ENCODE results near the gene CHRM2.

The CHRM2 gene

DNA sequence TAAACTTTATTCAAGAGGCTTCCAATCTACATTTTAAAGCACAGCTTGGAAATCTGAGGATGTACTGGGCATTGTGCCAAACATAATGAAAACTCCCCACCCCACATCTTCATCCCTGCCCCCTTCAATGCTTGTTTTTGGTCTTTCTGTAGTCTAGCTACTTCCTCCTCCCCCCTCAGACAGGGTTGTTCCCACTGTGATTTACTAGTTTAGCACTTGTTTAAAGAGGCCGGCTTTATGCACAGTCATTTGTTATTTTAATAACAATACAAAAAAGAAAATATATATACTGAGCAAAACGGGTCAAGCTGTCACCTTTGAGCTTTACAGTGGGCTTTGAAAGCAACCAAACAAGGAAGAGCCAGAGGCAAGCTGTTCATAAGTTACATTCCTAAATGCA lies 132.6 kb downstream of the CHRM2 start:
- TF ChIP-seq, protein P1, sequence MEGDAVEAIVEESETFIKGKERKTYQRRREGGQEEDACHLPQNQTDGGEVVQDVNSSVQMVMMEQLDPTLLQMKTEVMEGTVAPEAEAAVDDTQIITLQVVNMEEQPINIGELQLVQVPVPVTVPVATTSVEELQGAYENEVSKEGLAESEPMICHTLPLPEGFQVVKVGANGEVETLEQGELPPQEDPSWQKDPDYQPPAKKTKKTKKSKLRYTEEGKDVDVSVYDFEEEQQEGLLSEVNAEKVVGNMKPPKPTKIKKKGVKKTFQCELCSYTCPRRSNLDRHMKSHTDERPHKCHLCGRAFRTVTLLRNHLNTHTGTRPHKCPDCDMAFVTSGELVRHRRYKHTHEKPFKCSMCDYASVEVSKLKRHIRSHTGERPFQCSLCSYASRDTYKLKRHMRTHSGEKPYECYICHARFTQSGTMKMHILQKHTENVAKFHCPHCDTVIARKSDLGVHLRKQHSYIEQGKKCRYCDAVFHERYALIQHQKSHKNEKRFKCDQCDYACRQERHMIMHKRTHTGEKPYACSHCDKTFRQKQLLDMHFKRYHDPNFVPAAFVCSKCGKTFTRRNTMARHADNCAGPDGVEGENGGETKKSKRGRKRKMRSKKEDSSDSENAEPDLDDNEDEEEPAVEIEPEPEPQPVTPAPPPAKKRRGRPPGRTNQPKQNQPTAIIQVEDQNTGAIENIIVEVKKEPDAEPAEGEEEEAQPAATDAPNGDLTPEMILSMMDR (IDR thresholded peaks at IDR 0.05; ENCODE audit: low read depth, low read length), result no peak

DNA sequence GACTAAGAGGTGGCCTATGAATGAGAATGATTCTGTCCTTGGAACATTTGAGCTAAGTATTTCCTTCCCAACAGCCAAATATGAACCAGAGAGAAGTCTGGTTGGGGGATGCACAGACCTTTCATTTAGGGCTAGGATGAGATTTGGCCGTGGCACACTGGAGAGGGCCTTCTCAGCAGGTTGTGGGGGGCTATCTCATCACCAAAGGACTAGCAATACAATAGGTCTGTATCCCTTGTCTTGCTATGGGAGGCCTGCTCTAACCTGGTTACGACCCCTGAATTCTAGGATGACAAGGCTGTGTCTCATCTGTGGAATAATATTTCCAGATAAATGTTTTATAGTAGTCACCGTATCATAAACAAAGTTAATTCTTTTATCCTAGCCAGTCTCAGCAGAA lies 133.0 kb downstream of the CHRM2 start:
- no peak for DNase-seq (ENCODE audit: extremely low read depth, low read depth)
- TF ChIP-seq, protein P1 (IDR thresholded peaks at IDR 0.05; ENCODE audit: low read depth, low read length), result no peak

More for the DNA sequence above, 132.6 kb downstream of the CHRM2 start:
- no peak for DNase-seq (ENCODE audit: extremely low read depth, low read depth)

DNA sequence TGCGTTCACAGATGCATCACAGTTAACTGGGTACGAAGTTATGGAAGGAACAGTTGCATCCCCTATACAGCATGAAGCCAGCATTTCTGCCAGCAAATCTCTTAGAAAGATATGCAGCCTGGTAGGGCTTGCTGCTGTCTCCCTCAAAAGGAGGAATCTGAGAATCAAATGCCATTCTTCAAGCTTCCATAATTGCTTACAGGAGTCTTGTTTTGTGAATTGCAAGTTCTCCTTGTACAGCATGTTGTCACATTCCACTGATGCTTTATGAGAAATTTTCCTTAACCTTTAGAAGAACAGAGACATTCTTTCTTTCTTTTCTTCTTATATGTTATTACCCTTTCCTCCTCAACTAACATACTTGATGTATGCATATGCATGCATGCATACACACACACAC lies 134.6 kb downstream of the CHRM2 start:
- DNase-seq (ENCODE audit: extremely low read depth, low read depth), result peak; percentile 29

DNA sequence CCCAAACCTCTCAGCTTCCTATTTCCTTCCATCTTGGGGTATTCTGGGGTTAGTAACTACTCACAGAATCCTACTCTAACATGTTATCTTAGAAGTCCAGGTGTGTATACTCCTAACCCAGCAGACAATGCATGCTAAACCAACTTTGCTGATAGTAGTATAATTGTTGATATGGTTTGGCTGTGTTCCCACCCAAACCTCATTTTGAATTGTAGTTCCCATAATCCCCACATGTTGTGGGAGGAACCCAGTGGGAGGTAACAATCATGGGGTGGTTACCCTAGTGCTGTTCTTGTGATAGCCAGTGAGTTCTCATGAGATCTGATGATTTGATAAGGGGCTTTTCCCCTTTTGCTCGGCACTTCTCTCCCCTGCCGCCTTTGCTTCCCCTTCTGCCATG lies 135.1 kb downstream of the CHRM2 start:
- DNase-seq (ENCODE audit: extremely low read depth, low read depth), result no peak
- TF ChIP-seq, protein P1 (IDR thresholded peaks at IDR 0.05; ENCODE audit: low read depth, low read length), result no peak

More for the DNA sequence above, 134.6 kb downstream of the CHRM2 start:
- TF ChIP-seq, protein P1 (IDR thresholded peaks at IDR 0.05; ENCODE audit: low read depth, low read length), result no peak; the same call in 1 of the 2 replicates

DNA sequence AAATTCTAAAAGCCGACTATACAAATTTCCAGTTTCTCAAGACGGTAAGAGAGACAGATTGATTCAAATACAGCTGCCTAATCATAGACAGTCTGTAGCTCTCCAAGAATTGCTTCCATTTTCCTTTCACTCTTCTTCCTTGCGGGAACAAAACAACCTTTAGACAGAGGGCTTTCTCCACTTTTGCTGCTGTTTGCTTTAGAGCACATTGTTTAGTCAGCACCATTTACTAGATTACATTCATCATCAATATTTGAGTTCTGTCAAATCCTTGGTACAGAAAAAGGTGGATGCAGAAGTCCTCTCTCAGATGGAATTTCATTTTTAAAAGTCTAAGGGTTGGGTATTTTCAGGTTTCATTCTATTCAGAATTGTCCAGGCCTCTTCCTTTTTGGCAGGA lies 137.4 kb downstream of the CHRM2 start:
- no peak for DNase-seq (ENCODE audit: extremely low read depth, low read depth)
- TF ChIP-seq, protein P1 (IDR thresholded peaks at IDR 0.05; ENCODE audit: low read depth, low read length), result no peak

DNA sequence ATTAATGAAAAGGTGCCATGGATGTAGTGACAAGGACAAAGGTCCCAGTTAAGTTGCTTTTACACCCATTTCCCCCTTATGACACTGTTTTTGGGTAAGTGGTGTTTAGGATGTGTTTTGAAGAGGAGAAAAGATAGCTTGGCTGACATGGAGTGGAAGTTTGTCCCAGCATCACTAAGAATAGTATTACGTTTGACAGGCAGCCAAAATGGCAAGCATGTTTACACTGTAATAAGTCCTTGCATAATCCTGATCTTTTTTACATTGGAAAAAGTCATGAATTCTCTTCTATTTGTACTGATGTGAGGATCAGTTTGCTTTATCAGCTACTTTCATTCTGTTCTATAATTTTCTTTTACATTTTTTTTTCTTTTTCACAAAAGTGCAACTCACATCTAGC lies 137.8 kb downstream of the CHRM2 start:
- peak; percentile 51 for DNase-seq (ENCODE audit: extremely low read depth, low read depth)
- TF ChIP-seq, protein P1 (IDR thresholded peaks at IDR 0.05; ENCODE audit: low read depth, low read length), result no peak

DNA sequence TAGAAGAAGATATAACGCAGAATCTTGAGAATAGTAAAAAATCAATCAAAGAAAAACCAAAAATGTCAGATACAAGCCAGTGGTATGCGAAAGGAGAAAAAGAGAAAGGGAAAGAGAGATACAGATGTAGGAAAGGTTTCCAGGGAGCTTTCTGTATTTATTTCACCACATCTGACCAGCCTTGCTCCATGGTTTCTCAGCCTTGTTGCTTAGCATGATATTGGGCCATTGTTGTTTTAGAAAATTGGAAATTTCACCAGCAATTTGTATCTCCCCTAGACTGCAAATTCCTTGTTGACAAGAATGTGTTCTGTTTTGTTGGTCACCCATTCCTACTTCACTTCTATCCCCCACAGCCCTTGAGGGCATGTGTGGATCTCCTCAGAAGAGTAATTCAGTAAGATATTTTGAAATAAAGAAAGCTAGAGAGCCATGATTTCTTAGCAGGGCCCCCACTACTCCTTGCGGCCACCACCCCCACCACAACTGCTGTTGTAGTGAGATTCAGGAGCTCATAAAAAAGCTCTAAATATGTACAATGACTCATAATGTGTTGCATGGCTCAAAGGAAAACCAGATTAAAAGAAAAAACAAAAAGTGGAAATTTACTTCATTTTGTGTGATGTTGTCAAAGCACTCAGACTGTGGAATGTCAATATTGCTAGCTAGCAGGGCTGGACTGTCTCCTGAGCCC lies 138.7 kb downstream of the CHRM2 start:
- no peak for DNase-seq (ENCODE audit: extremely low read depth, low read depth)

More for the DNA sequence above, 138.7 kb downstream of the CHRM2 start:
- TF ChIP-seq, protein P1 (IDR thresholded peaks at IDR 0.05; ENCODE audit: low read depth, low read length), result no peak
